Hair follicle dermal papilla cell (primary cell): ENCODE results near the gene TMEM263. TPM values are rescaled to one million over a fixed set of nuclear protein-coding genes. Genes with fewer than 3 reads are reported as not detected.

ENCODE experiments used
- total RNA-seq: library from RNA; depleted of rRNA; stranded (reverse); fragments of >200 nt; gene quantifications from 2 replicates; pipeline ENCODE4 v1.2.3, GENCODE V29; 2012

The TMEM263 gene
- 160 and 165 TPM in 2 replicates for total RNA-seq

DNA sequence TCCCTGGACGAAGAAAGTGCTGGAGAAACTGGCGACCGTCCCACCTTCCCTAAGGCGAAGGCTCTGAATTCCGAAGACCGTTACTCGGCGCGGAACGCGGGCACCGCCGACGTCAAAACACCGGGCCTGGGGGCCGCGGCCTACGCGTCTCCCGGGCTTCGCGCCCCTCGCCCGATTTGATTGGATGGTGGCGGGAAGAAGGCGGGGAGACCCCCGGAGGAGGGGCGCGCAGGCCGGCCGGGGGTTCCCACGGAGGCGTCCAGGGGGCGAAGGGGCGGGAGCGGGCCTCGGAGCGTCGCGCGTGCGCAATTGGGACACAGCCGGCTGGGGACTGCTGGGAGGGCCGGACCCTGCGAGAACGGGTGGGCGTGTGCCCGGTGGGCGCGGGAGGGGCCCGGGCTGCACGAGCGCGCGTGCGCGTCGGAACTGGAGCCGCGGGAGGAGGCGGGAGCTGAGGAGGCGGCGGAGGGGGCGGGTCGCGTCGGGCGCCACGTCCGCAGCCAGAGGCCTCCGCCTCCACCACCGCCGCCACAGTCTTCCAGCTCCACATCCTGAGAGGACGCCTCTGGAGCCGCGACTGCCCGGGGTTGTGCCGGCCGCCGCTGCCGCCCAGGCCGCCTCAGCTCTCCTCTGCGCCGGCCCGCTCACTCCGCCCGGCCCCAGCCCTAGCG, at the start of gene TMEM263:
Gene TMEM263 (plus strand): TSS at position 531 of the 671 bp plus-strand sequence. CDS start 11,210 bp downstream, outside the sequence.

DNA sequence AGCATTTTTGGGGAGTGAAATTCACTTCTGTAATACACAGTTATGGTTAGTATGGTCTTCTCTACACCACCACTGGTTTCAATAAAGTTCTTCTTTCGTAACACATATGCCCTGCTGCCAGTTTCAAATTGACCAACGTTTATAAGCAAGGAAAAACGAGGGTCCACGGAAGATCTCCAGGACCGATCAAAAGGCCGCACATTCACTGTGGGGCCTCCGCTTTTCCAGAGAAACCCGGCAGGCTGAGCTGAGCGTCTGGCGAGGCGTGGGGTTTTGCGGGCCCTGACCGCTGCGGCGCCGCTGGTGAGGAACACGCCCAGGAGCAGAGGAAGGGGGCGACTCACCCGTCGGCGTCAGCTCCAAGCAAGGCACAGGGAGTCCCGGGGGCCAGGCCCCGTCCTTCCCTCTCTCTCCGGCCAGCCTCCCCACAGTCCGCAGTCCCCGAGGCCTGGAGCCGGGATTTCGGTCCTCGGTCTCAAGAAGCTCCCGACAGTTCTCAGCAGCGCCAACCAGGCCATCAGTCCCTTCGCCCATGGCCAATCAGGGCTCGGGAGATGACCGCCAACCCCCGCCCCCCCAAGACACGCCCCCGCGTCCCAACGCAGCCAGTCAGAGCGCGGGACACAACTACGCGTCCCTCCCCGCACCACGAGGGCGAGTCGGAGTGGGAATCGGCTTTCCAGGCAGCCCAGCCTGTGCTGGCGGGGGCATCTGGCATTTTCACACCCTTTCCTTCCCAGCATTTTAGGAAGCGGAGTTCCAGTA, 31.1 kb downstream of the TMEM263 start, which contains the start of gene MTERF2:
Gene MTERF2 (minus strand): TSS at position 522 of the 765 bp plus-strand sequence. CDS start 8,432 bp downstream, outside the sequence.

Other genes with a start within 250 kb of the TMEM263 start
- gene RIC8B, start 181.2 kb upstream of the TMEM263 start, total RNA-seq: 10.4 and 14.8 TPM in 2 replicates
- 4.5 and 6.2 TPM in 2 replicates for gene MTERF2, start 31.2 kb downstream of the TMEM263 start, total RNA-seq
- 13.6 and 15.1 TPM in 2 replicates for gene CRY1, start 137.6 kb downstream of the TMEM263 start, total RNA-seq